ENCODE results near the gene TYSND1.
A peak's percentile ranks its signal among the peaks of the same experiment; 100 is the strongest.
"Not testable (repeated sequence)": the region's sequence is repeated elsewhere in the genome, so short reads cannot be mapped to it uniquely, and the experiment has no call there.

TYSND1 gene

GRCh38 chr10:70146489-70147258 lies at the start of gene TYSND1:
Gene TYSND1, minus strand, starts transcription at chr10:70146700. Its CDS starts 114 bp downstream, at chr10:70146586.
- DNase-seq (ENCODE audit: low read depth) = peak; percentile 92

GRCh38 chr10:70193391-70193844 lies 46.9 kb upstream of the TYSND1 start:
- no peak for DNase-seq (ENCODE audit: low read depth)

- DNase-seq (ENCODE audit: low read depth) = no peak
Measured at GRCh38 chr10:70192326-70192968, 45.9 kb upstream of the TYSND1 start.

GRCh38 chr10:70191972-70192305 lies 45.4 kb upstream of the TYSND1 start:
- DNase-seq (ENCODE audit: low read depth) = no peak

GRCh38 chr10:70191161-70191971 lies 44.9 kb upstream of the TYSND1 start:
- DNase-seq (ENCODE audit: low read depth) = no peak

- DNase-seq (ENCODE audit: low read depth) = no peak
Measured at GRCh38 chr10:70190581-70190980, 44.1 kb upstream of the TYSND1 start.

- DNase-seq (ENCODE audit: low read depth) = no peak
Measured at GRCh38 chr10:70190102-70190501, 43.6 kb upstream of the TYSND1 start.

- DNase-seq (ENCODE audit: low read depth) = no peak
Measured at GRCh38 chr10:70188768-70189167, 42.3 kb upstream of the TYSND1 start.

GRCh38 chr10:70186571-70186970 lies 40.1 kb upstream of the TYSND1 start:
- no peak for DNase-seq (ENCODE audit: low read depth)

- no peak for DNase-seq (ENCODE audit: low read depth)
Measured at GRCh38 chr10:70186090-70186489, 39.6 kb upstream of the TYSND1 start.

- DNase-seq (ENCODE audit: low read depth) = no peak
Measured at GRCh38 chr10:70183304-70183703, 36.8 kb upstream of the TYSND1 start.

- not testable (repeated sequence) for DNase-seq (ENCODE audit: low read depth)
Measured at GRCh38 chr10:70179209-70179608, 32.7 kb upstream of the TYSND1 start.

GRCh38 chr10:70178139-70178725 lies 31.7 kb upstream of the TYSND1 start:
- DNase-seq (ENCODE audit: low read depth) = no peak

- no peak for DNase-seq (ENCODE audit: low read depth)
Measured at GRCh38 chr10:70176441-70176840, 29.9 kb upstream of the TYSND1 start.

GRCh38 chr10:70175516-70175915 lies 29.0 kb upstream of the TYSND1 start:
- no peak for DNase-seq (ENCODE audit: low read depth)

- DNase-seq (ENCODE audit: low read depth) = no peak
Measured at GRCh38 chr10:70174058-70174741, 27.7 kb upstream of the TYSND1 start.

- DNase-seq (ENCODE audit: low read depth) = no peak
Measured at GRCh38 chr10:70169649-70170364, 23.3 kb upstream of the TYSND1 start.

- DNase-seq (ENCODE audit: low read depth) = no peak
Measured at GRCh38 chr10:70169011-70169410, 22.5 kb upstream of the TYSND1 start.

GRCh38 chr10:70167246-70167645 lies 20.7 kb upstream of the TYSND1 start:
- no peak for DNase-seq (ENCODE audit: low read depth)

- no peak for DNase-seq (ENCODE audit: low read depth)
Measured at GRCh38 chr10:70166394-70166793, 19.9 kb upstream of the TYSND1 start.

GRCh38 chr10:70164163-70164562 lies 17.7 kb upstream of the TYSND1 start:
- no peak for DNase-seq (ENCODE audit: low read depth)

Measured in stimulated activated CD4-positive, alpha-beta T cell treated with anti-CD3 and anti-CD28 coated beads, Interleukin-2, amount 100 ng/mL, for 4 hours (primary cell).